M059J (cell line): Measurements from ENCODE around the gene FXYD6. TPM values are rescaled to one million over a fixed set of nuclear protein-coding genes. Genes with fewer than 3 reads are reported as not detected.
"Not testable (repeated sequence)": the region's sequence is repeated elsewhere in the genome, so short reads cannot be mapped to it uniquely, and the experiment has no call there.

ENCODE experiments used
- DNase-seq: peaks from one replicate; pipeline ENCODE4 v3.0.0-alpha.2; 2012; ENCODE audit warnings: low read depth
- total RNA-seq: library from RNA; depleted of rRNA; stranded (reverse); fragments of >200 nt; shearing (Covaris generic); gene quantifications from 2 replicates; pipeline ENCODE4 v1.2.3, GENCODE V29; 2014

Gene FXYD6
- total RNA-seq, 1 experiment from 2014 or later = 0.86 TPM

DNA sequence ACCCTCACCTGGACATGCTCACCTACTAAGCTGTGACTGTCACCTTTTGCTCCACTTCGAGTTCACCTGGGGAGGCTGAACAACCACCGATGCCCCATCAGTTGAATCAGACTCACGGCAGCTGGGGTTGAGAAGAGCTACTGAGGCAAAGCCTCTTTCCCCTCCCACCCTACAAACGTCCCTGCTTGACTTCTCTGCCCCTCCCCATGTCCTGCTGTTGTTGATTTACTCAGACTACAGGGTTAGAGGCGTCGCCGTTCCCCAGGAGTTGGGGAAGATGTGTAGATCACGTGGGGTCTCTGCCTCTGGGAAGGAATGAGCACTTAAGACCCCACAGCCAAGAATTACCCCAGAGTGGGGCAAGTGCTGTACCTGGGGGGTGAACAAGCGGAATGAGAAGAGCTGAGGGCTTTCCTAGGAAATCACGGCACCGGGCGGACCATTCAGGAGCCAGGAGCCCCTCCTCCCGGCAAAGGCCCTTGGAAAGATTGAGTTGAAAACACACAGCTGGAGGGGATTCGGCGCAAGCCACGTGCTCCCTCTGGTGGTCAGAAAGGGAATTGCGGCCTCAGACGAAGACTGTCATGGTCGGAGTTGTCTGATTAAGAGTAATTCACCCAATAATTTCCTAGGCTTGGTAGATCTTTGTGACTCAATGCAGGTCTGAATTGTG, 59.0 kb downstream of the FXYD6 start:
- DNase-seq = peak; percentile 70

- DNase-seq = no peak
Observed at GRCh38 chr11:117816846-117817367, 59.6 kb downstream of the FXYD6 start.

DNA sequence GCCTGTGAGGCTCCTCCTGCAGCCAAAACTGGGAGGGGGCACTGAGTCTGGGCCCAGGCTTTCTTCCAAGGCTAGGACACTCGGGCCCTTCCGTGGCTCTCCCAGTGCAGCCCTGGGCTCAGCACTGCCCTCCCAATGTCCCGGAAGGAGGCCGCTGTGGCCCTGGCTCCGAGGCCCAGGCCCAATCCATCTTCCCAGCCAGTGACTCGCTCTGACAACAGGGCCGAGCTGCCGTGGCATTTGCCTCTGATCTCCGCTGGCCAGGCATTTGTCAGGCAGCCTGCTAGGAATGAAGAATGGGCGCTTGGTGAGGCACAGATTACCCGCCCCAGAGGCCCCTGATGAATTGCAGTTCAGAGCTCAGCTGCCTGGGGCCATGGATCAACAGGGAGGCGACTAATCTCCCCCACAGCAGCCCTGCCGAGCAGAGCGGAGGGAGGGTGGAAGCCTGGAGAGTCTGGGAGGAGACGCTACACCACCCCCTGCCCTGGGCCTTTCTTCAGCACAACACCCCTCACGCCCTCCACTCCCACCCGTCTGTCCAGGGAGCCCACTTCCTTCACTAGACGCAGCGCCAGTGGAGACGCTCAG, 60.2 kb downstream of the FXYD6 start:
- DNase-seq = peak; percentile 68

DNA sequence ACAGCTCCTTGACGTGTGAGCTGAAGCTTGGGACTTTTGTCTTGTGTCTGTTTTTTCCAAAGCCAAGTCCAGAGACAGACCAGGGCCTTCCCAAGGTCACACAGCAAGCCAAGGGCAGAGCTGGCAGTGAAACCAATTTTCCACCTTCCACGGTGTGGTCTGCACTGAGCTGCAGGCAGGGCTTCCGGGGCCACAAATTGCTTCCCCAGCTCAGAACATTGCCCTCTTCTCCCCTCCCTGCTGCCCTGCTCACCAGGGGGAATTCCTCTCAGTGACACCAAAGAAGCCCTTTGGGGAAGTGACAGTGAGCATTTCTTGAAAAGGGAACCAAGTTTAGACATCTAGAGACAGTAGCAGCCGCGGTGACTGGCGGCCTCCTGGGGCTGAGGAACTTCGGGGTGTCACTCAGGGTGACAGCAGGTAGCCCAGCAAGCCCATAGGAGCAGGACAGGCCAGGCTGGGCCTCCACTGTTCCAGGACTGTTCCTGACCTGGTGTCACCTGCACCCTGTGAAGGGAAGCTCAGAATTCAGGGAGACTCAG, 61.1 kb downstream of the FXYD6 start:
- no peak for DNase-seq

DNA sequence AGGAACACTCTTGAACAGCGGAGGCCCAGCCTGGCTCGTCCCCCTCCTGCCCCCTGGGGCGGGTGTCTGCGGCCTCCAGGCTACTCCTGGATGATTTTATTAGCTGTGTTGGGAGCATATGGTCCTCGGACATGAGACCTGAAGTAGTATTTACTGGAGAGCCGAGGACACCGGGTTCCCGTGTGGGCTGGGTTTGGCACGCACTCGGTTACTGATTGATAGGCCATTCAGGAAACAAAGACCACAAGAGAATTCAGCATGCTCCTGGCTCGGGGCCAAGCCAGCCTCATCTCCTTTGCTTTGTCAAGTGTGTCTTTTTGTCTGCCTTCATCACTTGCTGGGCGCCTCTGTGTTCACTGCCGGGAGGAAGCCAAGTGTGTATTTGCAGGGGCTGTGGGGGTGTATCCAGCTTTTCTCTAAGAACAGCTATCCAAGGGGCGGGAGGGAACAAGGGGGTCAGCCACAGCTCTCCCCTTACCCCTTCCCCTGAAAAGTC, 61.6 kb downstream of the FXYD6 start:
- DNase-seq = no peak

DNA sequence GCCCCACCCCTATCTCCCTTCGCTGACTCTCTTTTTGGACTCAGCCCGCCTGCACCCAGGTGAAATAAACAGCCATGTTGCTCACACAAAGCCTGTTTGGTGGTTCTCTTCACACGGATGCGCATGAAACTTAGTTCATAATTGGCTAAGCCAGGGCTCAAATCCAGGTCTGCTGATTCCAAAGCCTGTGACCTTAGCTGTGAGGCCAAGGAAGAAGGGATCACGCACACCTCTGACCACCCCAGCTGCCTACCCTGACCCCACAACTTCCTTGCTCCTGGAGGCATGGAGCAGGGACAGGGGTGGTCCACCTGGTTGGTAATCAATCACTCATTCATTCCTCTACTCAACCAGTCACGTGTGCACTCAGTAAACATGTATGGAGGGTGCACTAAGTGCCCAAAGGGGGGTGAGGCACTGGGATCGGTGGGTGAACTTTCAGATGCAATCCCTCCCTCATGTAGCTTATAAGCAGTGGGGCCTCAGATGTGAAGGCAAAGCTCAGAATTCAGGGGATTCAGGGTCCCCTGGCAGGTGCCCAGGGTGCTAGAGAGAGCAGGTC, 62.2 kb downstream of the FXYD6 start:
- DNase-seq = no peak

DNA sequence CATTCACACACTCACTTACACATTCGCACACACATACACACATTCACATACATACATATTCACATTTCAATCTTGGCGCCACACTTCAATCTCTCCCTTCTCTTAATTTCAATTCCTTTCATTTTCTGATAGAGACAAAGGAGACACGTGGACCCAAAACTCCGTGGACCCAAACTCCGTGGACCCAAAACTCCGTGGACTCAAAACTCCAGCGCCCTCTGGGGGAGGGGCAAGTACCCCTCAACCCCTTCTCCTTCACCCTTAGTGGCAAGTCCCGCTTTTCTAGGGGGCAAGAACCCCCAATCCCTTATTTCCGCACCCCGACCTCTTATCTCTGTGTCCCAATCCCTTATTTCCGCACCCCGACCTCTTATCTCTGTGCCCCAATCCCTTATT, 66.4 kb downstream of the FXYD6 start:
- DNase-seq = not testable (repeated sequence)

DNA sequence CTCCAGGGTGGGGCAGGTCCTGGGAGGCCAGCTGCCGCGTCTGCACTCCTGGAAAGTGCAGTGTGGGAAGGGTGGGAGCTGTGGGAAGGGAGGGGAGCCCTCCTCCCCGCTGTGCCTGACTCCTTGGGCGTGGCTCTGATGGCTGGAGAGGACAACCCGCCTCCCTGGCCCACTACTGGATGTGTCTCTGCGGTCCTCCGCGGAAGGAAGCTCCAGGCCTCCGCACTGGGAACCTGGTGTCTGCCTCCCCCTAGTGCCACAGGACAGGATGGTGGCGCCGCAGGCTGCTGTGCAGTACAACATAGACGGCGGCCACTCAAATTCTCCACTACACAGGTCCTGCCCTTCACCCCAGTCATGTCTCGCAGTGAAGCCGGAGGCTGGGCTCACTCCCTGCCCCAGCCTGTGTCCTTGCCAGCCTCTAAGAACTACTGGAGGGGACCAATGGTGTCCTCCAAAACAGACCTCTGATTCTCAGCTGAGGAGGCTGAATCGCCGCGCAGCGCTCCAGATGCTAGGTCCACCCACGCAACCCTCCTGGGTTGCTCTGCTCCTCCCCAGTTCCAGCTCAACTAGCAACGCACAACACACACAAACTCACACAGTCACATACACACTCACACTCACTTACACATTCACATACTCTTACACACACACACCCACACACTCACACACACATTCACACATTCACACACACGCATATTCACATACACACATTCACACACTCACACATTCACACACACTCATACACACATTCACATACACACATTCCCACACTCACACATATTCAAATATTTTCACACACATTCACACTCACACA, 67.0 kb downstream of the FXYD6 start:
- peak; percentile 59 for DNase-seq

DNA sequence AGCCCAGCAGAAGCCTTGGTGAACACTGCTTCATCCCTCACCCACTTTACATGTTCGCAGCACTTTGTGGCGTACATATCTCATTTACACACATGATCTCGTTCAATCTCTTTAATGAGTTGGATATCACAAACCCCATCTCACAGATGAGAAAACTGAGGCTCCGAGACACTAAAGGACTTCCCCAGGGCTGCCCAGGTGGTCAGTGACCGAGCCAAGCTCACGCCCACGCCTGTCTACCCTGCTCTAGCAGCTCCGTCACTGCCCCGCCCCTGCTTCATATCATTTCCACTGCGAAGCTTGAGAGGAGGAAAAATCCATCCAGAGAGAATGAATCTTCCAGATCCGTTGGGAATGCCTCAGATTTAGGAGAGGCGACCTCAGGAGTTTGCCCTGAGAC, 67.7 kb downstream of the FXYD6 start:
- DNase-seq = no peak

- peak; percentile 45 for DNase-seq
Observed at GRCh38 chr11:117807482-117808327, 68.8 kb downstream of the FXYD6 start.

DNA sequence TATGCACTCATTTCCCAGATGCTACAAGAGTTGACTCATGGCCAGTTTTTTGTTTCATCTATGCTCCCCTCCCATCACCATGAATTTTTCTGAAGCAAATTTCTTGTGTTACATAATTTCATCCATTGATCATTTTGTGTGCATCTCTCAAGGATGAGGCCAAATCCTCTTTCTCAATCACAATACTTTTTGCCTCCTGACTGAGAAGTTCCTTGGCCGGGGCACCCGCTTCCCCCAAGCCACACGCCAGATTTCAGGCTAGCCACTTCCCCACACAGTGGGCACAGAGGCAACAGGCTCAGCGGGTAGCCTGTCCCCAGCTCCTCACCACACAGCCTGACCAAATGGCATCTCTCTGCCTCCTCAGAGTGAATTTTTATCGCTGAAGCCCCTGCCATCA, 69.6 kb downstream of the FXYD6 start:
- no peak for DNase-seq

DNA sequence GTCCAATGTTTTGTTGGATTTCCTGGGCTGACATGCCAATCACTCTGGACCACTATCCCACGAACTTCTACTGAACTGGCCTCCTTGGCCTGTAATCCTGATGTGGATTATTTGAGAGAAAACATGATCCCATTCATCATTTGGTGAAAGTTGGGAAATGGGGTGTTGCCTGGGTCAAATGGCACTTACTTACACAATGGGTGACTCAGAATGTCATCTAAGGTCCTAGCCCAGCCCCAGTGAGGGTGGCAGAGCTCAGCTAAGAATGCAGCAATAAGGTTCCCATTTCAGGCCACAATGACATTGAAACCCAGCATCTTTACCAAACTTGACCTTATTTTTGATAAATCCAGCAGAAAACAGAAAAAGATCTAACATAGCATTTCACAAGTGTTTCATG, 71.4 kb downstream of the FXYD6 start:
- no peak for DNase-seq

DNA sequence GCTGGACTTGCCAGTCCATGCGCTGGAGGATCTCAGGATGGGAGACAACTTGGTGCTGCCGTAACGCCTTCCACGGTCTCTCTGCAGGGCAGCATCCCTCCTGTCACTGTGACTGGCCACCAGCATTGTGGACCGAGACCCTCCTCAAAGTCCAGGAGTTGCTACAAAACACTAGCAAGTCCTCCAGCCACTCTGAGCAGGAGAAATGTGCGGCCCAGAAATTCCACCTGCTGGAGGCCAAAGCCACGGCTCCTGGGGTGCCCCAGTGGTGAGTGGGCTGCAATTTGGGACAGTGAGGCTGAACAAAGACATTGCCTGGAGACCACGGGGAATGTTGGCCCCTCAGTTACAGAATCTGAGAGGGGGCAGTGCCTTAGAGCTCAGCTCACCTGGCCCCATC, 72.6 kb downstream of the FXYD6 start:
- DNase-seq = no peak

DNA sequence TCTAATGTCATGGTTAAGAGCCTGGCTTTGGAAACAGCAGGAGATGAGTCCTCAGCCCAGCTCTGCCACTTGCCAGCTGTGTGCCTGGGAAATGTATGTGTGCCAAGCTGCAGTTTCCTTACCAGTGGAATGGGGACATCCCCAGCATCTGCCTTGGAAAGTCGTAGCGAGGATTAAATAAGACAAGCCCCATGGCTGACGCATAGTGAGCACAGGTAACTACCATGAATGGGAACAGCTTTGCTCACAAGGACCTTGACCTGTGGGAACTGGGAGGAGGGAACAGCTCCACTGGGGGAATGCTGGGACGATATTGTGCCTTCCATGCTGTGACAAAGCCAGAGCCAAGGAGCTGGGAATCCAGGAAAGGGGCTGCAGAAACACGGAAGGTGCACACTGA, 76.8 kb downstream of the FXYD6 start:
- DNase-seq = no peak

DNA sequence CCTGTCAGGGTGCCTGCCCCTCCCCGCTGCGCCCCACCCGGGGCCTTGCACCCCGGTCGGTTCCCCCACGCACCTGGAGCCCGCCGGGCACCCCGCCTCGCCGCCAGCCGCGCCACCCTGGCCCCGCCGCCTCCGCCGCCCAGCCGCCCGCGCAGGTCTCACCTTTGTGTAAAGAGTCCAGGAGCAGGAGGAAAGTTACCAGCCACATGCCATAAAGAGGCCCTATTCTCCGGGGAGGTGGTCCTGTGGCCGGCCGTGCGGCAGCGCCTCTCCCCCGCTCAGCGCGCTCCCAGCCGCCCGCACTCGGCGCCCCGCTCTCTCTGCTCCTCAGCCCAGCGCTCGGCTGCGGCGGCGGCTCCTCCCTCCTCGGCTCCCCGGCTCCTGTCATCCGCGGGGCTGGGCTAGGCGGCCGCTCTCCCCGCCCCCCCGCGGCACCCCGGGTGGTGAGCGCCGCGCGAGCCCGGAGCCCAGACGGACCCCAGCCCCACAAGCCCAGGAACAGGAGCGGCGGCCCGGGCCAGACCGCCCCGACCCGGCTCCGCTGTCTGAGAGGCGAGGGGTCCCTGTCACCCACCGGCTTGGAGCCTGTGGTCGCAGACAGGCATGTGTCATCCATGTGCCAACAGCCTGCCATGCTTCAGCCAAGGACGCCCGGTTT, 79.5 kb downstream of the FXYD6 start, which contains the start of gene DSCAML1:
TSS of gene DSCAML1 (minus strand) at position 345 of the 658 bp plus-strand sequence. CDS start at position 208, 137 bp downstream.
- no peak for DNase-seq

DNA sequence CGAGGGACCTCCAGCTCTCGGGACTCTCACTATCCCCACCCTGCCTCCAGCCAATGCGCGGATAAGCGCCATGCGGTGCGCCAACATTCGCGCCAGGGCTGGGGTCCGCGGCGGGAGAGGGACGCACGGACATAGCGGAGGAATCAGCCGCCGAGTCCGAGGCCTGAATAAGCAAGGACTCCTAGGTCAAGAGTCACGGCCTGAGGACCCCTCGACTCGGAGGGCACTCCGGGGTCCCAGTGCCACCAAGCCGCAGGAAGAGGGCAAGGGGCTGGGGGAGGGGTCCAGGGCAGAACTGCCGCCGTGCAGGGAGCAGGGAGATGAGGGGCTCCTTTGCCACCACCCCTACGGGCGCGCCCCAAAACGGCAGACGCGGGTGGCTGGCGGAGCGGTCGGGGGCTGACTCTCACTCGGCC, 80.0 kb downstream of the FXYD6 start:
- DNase-seq = no peak

GRCh38 chr11:117795638-117796455, 80.6 kb downstream of the FXYD6 start:
- no peak for DNase-seq

GRCh38 chr11:117794772-117795629, 81.5 kb downstream of the FXYD6 start:
- DNase-seq = no peak
